Omental fat pad (tissue), 4 donors: Measurements from ENCODE around the gene CYP2R1. TPM values are rescaled to one million over a fixed set of nuclear protein-coding genes. Genes with fewer than 3 reads are reported as not detected.

Experiments used
- ATAC-seq: fragments of 150-250 bp; one replicate; pipeline ENCODE4 v1.9.1; 2016; ENCODE audit warnings: mild to moderate bottlenecking, moderate library complexity; ENCODE audit not compliant: low FRiP score
- DNase-seq: peaks from one replicate; pipeline ENCODE4 v3.0.0-alpha.2; 2019; ENCODE audit warnings: low spot score
- CTCF ChIP-seq, 3 donors: fragments of 450-650 bp; IDR thresholded peaks; one replicate each; pipeline ENCODE4 v1.5.1; 2016 to 2017; ENCODE audit warnings: antibody characterized with exemption in 3 of 3, mild to moderate bottlenecking in 3 of 3, moderate library complexity in 2 of 3
- total RNA-seq, 4 donors: library from RNA; depleted of rRNA; stranded (reverse); fragments of >200 nt; gene quantifications; one replicate each; pipeline ENCODE4 v1.1.0, GENCODE V29; 2016

CYP2R1 gene
- total RNA-seq, 4 donors from 2014 or later: 7.0 to 24.6 (median 11.0) TPM

GRCh38 chr11:14916403-14916802, 24.4 kb upstream of the CYP2R1 start:
- ATAC-seq (no peak), DNase-seq (no peak)
- TF ChIP-seq CTCF (IDR thresholded peaks at IDR 0.05): no peak

GRCh38 chr11:14914536-14914935, 22.5 kb upstream of the CYP2R1 start:
- ATAC-seq (no peak), DNase-seq (no peak)
- TF ChIP-seq CTCF (IDR thresholded peaks at IDR 0.05): no peak

- no peak for TF ChIP-seq CTCF (IDR thresholded peaks at IDR 0.05)
- ATAC-seq (peak; percentile 30), DNase-seq (no peak)
Observed at GRCh38 chr11:14908214-14908880, 16.3 kb upstream of the CYP2R1 start.

- ATAC-seq (peak; percentile 30), DNase-seq (peak; percentile 87)
- TF ChIP-seq CTCF (IDR thresholded peaks at IDR 0.05): no peak
Observed at GRCh38 chr11:14907411-14908213, 15.6 kb upstream of the CYP2R1 start.

- TF ChIP-seq CTCF (IDR thresholded peaks at IDR 0.05): no peak
- DNase-seq (no peak), ATAC-seq (no peak)
Observed at GRCh38 chr11:14906993-14907392, 15.0 kb upstream of the CYP2R1 start.

GRCh38 chr11:14906578-14906977, 14.5 kb upstream of the CYP2R1 start:
- ATAC-seq (no peak), DNase-seq (no peak)
- TF ChIP-seq CTCF (IDR thresholded peaks at IDR 0.05): no peak
